HepG2 (cell line): Measurements from ENCODE around the gene EGR1. TPM values are rescaled to one million over a fixed set of nuclear protein-coding genes. Genes with fewer than 3 reads are reported as not detected.

Experiments
- ATAC-seq: fragments of 200-7000 bp; cut with Tn5 transposase; 3 replicates; pipeline ENCODE4 v1.9.1; 2020; ENCODE audit warnings: mild to moderate bottlenecking, moderate library complexity
- BruUV-seq: library from RNA; stranded (reverse); fragments of 400-500 nt; replicated peaks from 2 replicates; lab custom pipeline; 2021; lab: Mats Ljungman, UMichigan
- CTCF ChIA-PET: fragments of 300-600 bp; formaldehyde crosslinking; extraction: SDS; loops from one replicate; lab custom pipeline; 2021; ENCODE audit warnings: low total read pairs, inconsistent platforms, low intra/inter-chr PET ratio; lab: Yijun Ruan, JAX
- POLR2A ChIA-PET: fragments of 350-600 bp; sonication (Branson Sonifier 250); formaldehyde crosslinking; loops from one replicate; lab custom pipeline; 2020; ENCODE audit warnings: antibody characterized with exemption, inconsistent platforms; lab: Yijun Ruan, JAX
- DNase-seq: peaks from one replicate; pipeline ENCODE4 v3.0.0-alpha.2; 2015; ENCODE audit warnings: low spot score
- FAIRE-seq: peaks from 3 replicates; lab custom pipeline; 2011; peaks lifted over from hg19 to GRCh38; lab: Jason Lieb, UNC
- H2AFZ ChIP-seq: one replicate; pipeline ENCODE4 v1.6.1; 2011; ENCODE audit warnings: low read length, inconsistent platforms
- H3K27ac ChIP-seq: fragments of 300-600 bp; 3 replicates; pipeline ENCODE4 v1.8.0; 2011; ENCODE audit warnings: mixed run types, mild to moderate bottlenecking, mixed read lengths, low read length, inconsistent platforms; ENCODE audit not compliant: insufficient read depth; ENCODE audit errors: extremely low read length
- H3K27me3 ChIP-seq, 2 experiments: fragments of 200-600 bp in 1 of 2; 2 replicates in 1 of 2; 3 replicates in 1 of 2; pipeline versions ENCODE4 v1.6.0 to v1.8.0; 2011; ENCODE audit warnings: low read length in 2 of 2, mild to moderate bottlenecking in 2 of 2, moderate library complexity in 2 of 2, inconsistent platforms in 1 of 2; ENCODE audit not compliant: insufficient read depth in 2 of 2, control insufficient read depth in 1 of 2
- H3K36me3 ChIP-seq, 2 experiments: fragments of 200-600 bp in 1 of 2; replicated peaks in 1 of 2; 2 replicates in 1 of 2; 3 replicates in 1 of 2; pipeline versions ENCODE4 v1.5.1 to v1.8.0; 2011; ENCODE audit warnings: low read length in 2 of 2, inconsistent platforms in 1 of 2; ENCODE audit not compliant: insufficient read depth in 2 of 2, control insufficient read depth in 1 of 2
- H3K4me1 ChIP-seq: 2 replicates; pipeline ENCODE4 v1.5.1; 2012; ENCODE audit warnings: low read length, inconsistent platforms; ENCODE audit not compliant: insufficient read depth
- H3K4me2 ChIP-seq: 2 replicates; pipeline ENCODE4 v1.6.0; 2011; ENCODE audit warnings: low read depth, low read length, inconsistent platforms
- H3K4me3 ChIP-seq, 3 experiments: fragments of 200-600 bp in 1 of 3; sonication (generic), shearing (Covaris generic) in 1 of 3; replicated peaks in 1 of 3; 2 replicates each; pipeline ENCODE4 v1.5.1; 2011 to 2016; ENCODE audit warnings: low read length in 3 of 3, inconsistent platforms in 2 of 3, low read depth in 2 of 3, mild to moderate bottlenecking in 2 of 3, control low read depth in 1 of 3, mixed read lengths in 1 of 3; ENCODE audit not compliant: insufficient read depth in 1 of 3
- H3K79me2 ChIP-seq: one replicate; pipeline ENCODE4 v1.6.1; 2011; ENCODE audit warnings: low read length, inconsistent platforms; ENCODE audit not compliant: insufficient read depth
- H3K9ac ChIP-seq: 2 replicates; pipeline ENCODE4 v1.6.0; 2011; ENCODE audit warnings: mild to moderate bottlenecking, low read depth, low read length, inconsistent platforms; ENCODE audit not compliant: insufficient read depth
- H3K9me3 ChIP-seq: 2 replicates; pipeline ENCODE4 v1.5.1; 2012; ENCODE audit warnings: mild to moderate bottlenecking, low read length
- H4K20me1 ChIP-seq: 2 replicates; pipeline ENCODE4 v1.6.0; 2011; ENCODE audit warnings: inconsistent platforms, mild to moderate bottlenecking, low read length, moderate library complexity; ENCODE audit not compliant: insufficient read depth
- CENPT ChIP-seq: sonication (generic); formaldehyde crosslinking; IDR thresholded peaks from 2 replicates; pipeline ENCODE4 v1.8.0; 2022; ENCODE audit warnings: low read depth, mild to moderate bottlenecking, moderate library complexity, missing genetic modification reagents
- JUND ChIP-seq: sonication (generic); formaldehyde crosslinking; IDR thresholded peaks from 2 replicates; pipeline ENCODE4 v1.8.0; 2022; ENCODE audit warnings: mild to moderate bottlenecking, missing genetic modification reagents
- ZNF121 ChIP-seq: sonication (generic); formaldehyde crosslinking; IDR thresholded peaks from 2 replicates; pipeline ENCODE4 v1.5.0; 2020; ENCODE audit warnings: mild to moderate bottlenecking, missing genetic modification reagents
- ZNF264 ChIP-seq: sonication (generic); formaldehyde crosslinking; IDR thresholded peaks from 2 replicates; pipeline ENCODE4 v1.4.0; 2020; ENCODE audit warnings: missing genetic modification reagents
- WGBS: methylation state at CpG from one replicate; pipeline ENCODE4 v1.1.6; 2017; ENCODE audit warnings: low lambda C conversion rate; 5-methylcytosine and 5-hydroxymethylcytosine counted together
- in situ Hi-C: cut with HindIII; loops from 2 replicates; pipeline ENCODE4 v1.10.0; 2017; ENCODE audit warnings: low pct_unique_long_range_greater_than_20kb; ENCODE audit not compliant: extremely low pct_ligation_motif_present
- intact Hi-C: fragments of 100-400 bp; cut with micrococcal nuclease; formaldehyde crosslinking; loops from one replicate; pipeline ENCODE4 v1.10.0; 2022; ENCODE audit not compliant: unreplicated experiment
- polyA plus RNA-seq, 8 experiments: library from polyadenylated mRNA; depleted of rRNA in 3 of 8; stranded (reverse) in 7 of 8; unstranded in 1 of 8; fragments of >200 nt; fragmentation: Illumina TruSeq in 4 of 8; extraction: Trizol in 4 of 8; gene quantifications; 2 replicates each; pipeline versions ENCODE4 v1.2.1 to v1.2.3, GENCODE V29; 2011 to 2016; ENCODE audit warnings: low read depth in 4 of 8, missing spikeins in 1 of 8, mixed read lengths in 1 of 8; ENCODE audit not compliant: insufficient read depth in 1 of 8
- total RNA-seq, 5 experiments: library from RNA; depleted of rRNA; stranded (reverse); fragments of >200 nt; fragmentation: Illumina TruSeq; extraction: Trizol; gene quantifications; 2 replicates each; pipeline ENCODE4 v1.2.3, GENCODE V29; 2016; ENCODE audit warnings: low read depth in 1 of 5
- TF ChIP-seq, protein P1 (sequence below), 2 experiments: IDR thresholded peaks; 2 replicates each; pipeline ENCODE4 v1.6.1; 2011 to 2012; ENCODE audit warnings: low read length in 2 of 2, borderline replicate concordance in 1 of 2, low read depth in 1 of 2, mild to moderate bottlenecking in 1 of 2, moderate library complexity in 1 of 2

EGR1 gene
- total and polyA plus RNA-seq, 2 of the 13 experiments (the other 11 are each of a cell fraction or from before 2014, with no cell fraction given): 4.1 to 4.5 TPM

DNA sequence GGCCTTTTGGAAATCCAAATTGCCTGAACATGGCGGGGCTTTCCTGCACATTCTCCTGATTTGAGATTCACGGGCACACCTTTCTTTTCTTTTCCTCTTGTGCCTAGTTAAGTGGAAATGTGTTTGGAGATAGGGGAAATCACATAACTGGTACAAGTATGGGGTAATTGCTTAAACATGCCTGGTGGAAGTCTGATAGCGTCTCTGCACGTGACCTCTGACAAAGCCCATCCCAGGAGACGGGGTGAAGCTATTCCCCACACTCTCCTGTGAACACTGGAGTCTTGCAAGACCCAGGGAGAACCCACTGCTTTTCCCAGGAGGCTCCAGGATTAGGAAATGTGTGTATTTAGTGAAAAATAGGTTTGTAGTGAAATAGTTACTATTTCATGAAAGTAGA, 29.3 kb upstream of the EGR1 start:
- H3K4me1 ChIP-seq: peaks cover 27% of the 10 kb centered on the region
- H3K9me3 ChIP-seq: no peaks in the 10 kb centered on the region
- H3K36me3 ChIP-seq: peaks cover 4 to 37% of the 10 kb centered on the region in 2 experiments
- 98% methylated on average over 5 of the region's 5 CpGs for WGBS
- no peak overlapping the region for H3K4me2 ChIP-seq
- H4K20me1 ChIP-seq: no peaks in the 10 kb centered on the region
- no peaks in the 10 kb centered on the region; a peak in 1 of 5 replicates for H3K27me3 ChIP-seq
- H3K79me2 ChIP-seq: no peaks in the 10 kb centered on the region
- in situ Hi-C loops: no loop called here
- no peak for DNase-seq
- intact Hi-C loops: no loop called here
- TF ChIP-seq JUND (no peak), ZNF121 (CRISPR knock-in tag) (no peak), CENPT (CRISPR knock-in tag) (no peak), ZNF264 (CRISPR knock-in tag) (no peak)
- TF ChIP-seq, protein P1, sequence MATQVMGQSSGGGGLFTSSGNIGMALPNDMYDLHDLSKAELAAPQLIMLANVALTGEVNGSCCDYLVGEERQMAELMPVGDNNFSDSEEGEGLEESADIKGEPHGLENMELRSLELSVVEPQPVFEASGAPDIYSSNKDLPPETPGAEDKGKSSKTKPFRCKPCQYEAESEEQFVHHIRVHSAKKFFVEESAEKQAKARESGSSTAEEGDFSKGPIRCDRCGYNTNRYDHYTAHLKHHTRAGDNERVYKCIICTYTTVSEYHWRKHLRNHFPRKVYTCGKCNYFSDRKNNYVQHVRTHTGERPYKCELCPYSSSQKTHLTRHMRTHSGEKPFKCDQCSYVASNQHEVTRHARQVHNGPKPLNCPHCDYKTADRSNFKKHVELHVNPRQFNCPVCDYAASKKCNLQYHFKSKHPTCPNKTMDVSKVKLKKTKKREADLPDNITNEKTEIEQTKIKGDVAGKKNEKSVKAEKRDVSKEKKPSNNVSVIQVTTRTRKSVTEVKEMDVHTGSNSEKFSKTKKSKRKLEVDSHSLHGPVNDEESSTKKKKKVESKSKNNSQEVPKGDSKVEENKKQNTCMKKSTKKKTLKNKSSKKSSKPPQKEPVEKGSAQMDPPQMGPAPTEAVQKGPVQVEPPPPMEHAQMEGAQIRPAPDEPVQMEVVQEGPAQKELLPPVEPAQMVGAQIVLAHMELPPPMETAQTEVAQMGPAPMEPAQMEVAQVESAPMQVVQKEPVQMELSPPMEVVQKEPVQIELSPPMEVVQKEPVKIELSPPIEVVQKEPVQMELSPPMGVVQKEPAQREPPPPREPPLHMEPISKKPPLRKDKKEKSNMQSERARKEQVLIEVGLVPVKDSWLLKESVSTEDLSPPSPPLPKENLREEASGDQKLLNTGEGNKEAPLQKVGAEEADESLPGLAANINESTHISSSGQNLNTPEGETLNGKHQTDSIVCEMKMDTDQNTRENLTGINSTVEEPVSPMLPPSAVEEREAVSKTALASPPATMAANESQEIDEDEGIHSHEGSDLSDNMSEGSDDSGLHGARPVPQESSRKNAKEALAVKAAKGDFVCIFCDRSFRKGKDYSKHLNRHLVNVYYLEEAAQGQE (IDR thresholded peaks at IDR 0.05; ENCODE audit: borderline replicate concordance in 1 of 2, low read depth in 1 of 2, low read length in 2 of 2): no peak
- H3K4me3 ChIP-seq: no peak overlapping the region
- H3K9ac ChIP-seq: no peak overlapping the region
- CTCF ChIA-PET: no interaction called here
- no peak overlapping the region for H3K27ac ChIP-seq
- H2AFZ ChIP-seq: no peak overlapping the region
- no peak for ATAC-seq
- POLR2A ChIA-PET: no interaction called here
- BruUV-seq: no TSS peak
- FAIRE-seq: no peak
